Keratinocyte (primary cell): ENCODE measurements around the gene ICAM4.
"Not testable (repeated sequence)": the region's sequence is repeated elsewhere in the genome, so short reads cannot be mapped to it uniquely, and the experiment has no call there.

Experiments
- EZH2 ChIP-seq: IDR thresholded peaks from one replicate; pipeline ENCODE4 v1.6.1; 2012; ENCODE audit warnings: inconsistent platforms, mild to moderate bottlenecking, low read length, moderate library complexity
- TF ChIP-seq, protein P1 (sequence below), 3 experiments: IDR thresholded peaks in 1 of 3; conservative IDR thresholded peaks in 1 of 3; optimal IDR thresholded peaks in 1 of 3; 2 replicates in 2 of 3; 3 replicates in 1 of 3; pipeline versions ENCODE3 to v1.5.1; 2011; ENCODE audit warnings: low read length in 3 of 3, mild to moderate bottlenecking in 3 of 3, moderate library complexity in 2 of 3, control low read depth in 1 of 3, inconsistent platforms in 1 of 3; ENCODE audit not compliant: insufficient read depth in 2 of 3; ENCODE audit errors: extremely low read depth in 1 of 3

DNA sequence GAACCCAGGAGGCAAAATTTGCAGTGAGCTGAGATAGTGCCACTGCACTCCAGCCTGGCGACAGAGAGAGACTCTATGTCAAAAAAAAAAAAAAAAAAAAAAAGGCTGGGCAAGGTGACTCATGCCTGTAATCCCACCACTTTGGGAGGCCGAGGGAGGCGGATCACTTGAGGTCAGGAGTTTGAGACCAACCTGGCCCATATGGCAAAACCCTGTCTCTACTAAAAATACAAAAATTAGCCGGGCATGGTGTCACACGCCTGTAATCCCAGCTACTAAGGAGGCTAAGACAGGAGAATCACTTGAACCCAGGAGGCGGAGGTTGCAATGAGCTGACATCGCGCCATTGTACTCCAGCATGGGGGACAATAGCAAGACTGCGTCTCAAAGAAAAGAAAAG lies 50.0 kb downstream of the ICAM4 start:
- TF ChIP-seq, protein P1, sequence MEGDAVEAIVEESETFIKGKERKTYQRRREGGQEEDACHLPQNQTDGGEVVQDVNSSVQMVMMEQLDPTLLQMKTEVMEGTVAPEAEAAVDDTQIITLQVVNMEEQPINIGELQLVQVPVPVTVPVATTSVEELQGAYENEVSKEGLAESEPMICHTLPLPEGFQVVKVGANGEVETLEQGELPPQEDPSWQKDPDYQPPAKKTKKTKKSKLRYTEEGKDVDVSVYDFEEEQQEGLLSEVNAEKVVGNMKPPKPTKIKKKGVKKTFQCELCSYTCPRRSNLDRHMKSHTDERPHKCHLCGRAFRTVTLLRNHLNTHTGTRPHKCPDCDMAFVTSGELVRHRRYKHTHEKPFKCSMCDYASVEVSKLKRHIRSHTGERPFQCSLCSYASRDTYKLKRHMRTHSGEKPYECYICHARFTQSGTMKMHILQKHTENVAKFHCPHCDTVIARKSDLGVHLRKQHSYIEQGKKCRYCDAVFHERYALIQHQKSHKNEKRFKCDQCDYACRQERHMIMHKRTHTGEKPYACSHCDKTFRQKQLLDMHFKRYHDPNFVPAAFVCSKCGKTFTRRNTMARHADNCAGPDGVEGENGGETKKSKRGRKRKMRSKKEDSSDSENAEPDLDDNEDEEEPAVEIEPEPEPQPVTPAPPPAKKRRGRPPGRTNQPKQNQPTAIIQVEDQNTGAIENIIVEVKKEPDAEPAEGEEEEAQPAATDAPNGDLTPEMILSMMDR (optimal IDR thresholded peaks at IDR 0.05 in 1 of 3, IDR thresholded peaks at IDR 0.05 in 1 of 3, conservative IDR thresholded peaks at IDR 0.05 in 1 of 3; ENCODE audit: extremely low read depth in 1 of 3, insufficient read depth in 2 of 3, low read length in 3 of 3), result not testable (repeated sequence)
- not testable (repeated sequence) for TF ChIP-seq EZH2
